Activated CD4-positive, alpha-beta T cell treated with anti-CD3 and anti-CD28 coated beads, Interleukin-2, amount 50 U/mL, for 48 hours (primary cell): ENCODE data around the gene IP6K3.

ENCODE experiments used
- DNase-seq, 2 experiments: peaks; one replicate each; pipeline ENCODE4 v3.0.0-alpha.2; 2020

The IP6K3 gene

DNA sequence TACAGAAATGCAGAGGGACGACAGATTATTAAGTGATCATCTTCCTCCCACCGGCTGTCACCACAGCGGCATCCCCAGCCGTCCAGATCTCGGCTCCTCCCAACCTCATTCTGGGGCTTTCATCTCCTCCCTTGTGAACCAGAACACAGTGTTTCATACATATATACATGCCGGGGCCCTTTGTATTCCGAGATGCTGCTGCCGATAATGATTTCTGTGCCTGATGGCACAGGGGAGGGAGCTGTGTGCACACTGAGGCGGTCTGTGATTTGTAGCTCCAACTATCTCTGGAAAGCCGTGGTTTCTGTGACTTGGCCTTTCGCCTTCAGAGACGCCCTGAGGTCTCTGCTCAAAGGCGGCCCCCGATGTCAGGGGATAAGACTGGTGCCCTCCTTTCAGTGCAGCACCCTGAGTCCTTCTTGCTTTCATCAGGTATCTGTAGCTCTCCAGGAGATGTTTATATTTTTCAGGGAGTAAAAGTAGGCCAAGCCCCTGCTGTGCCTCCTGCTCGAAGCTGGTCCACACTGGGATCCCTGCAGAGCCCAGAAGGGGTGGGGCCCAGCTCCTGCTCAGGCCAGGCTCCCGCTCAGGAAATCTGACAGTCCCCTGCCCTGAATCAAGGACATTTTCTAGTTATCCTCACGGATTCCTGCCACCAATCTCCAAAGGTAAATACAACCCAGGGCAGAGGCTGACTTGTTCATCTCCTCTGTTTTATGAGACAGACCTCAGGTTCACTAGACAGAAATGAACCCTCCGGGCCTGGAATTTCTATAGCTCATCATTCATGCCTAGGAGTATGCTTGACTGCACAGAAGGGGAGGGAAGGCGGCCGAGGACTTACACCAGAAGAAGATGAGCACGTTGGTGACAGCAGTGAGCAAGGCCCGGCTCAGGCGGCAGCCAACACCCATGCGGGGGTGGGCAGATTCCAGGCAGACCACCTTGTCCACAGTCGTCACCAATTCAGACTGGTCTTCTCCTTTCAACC lies 31.0 kb upstream of the IP6K3 start:
- DNase-seq = no peak

DNA sequence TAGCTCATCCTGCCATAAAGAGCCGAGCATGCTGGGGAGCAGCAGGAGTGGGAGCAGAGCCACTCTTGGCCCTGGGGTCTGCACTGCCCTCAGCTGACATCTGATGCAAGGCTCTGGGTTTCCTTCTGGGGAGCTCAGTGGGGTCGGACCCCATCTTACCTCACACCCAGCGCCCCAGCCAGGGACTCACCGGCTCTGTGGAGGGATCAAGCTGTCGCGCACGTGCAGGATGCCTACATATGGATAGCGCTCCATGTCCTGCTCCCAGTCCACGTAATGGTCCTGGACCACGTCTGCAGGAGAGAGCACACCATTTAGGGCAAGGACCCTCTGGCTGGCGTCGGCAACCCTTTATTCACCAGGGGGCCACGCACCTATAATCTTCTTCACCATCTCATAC lies 30.1 kb upstream of the IP6K3 start:
- DNase-seq = no peak

DNA sequence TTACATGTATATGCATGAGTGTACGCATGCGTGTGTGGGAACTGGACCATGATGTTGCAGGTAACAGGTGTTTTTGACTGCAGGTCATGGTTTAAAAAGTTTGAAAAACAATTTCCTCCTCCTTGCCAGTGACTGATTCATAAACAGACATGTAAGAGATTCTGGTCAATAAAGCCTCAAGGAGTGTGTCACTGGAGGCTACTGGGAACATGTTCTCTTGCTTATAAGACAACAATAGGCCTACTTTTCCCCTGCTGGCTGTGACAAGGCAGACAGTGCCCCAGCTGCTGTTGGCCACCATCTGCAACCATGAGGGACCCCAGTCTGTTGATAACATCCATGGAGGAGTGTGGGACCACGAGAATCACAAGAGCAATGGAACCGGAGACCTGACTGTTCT lies 29.5 kb upstream of the IP6K3 start:
- DNase-seq = no peak

DNA sequence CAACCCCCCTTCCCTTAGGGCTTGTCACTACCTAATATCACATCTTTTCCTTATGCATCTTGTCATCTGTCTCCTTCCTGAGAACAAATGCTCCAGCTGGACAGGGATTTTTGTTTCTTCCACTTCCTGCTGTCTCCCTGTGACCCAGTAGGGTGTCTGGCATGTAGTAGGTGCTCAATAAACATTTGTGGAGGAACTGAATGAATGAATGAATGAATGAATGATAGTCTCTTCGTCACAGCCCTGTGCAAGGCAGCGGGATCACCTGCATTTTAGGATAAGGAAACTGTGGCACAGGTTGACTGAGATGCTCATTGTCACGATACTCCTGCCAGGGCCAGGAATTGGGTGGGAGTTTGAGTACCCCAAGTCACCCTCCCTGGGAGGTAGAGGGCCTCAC lies 28.1 kb upstream of the IP6K3 start:
- no peak for DNase-seq

DNA sequence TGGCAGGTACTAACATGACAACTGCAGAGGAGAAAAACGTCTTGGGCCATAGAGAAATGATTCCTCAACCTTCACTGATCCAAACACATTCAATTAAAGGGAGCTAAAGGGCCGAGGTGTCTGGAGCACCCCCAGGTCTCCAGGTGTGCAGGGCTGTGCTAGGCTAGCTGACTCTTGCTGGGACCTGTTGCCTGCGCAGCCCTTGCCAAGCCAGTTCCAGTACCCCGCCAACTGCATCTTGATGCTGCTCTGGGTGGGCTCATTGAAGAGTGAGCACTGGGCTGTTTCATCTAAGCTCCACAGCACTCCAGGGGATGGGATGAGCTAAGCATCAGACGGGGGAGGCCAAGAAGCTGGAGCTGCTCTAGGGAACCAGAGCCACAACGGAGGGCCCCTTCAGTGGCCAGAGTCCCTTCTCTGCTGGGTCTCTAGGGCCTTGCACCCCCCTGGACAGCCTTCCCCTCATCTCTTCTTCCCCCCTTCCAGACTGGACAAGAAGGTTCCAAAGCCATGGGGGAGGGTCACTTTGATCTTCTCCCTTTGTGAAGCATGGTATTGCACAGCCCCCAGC lies 26.3 kb upstream of the IP6K3 start:
- DNase-seq = no peak

DNA sequence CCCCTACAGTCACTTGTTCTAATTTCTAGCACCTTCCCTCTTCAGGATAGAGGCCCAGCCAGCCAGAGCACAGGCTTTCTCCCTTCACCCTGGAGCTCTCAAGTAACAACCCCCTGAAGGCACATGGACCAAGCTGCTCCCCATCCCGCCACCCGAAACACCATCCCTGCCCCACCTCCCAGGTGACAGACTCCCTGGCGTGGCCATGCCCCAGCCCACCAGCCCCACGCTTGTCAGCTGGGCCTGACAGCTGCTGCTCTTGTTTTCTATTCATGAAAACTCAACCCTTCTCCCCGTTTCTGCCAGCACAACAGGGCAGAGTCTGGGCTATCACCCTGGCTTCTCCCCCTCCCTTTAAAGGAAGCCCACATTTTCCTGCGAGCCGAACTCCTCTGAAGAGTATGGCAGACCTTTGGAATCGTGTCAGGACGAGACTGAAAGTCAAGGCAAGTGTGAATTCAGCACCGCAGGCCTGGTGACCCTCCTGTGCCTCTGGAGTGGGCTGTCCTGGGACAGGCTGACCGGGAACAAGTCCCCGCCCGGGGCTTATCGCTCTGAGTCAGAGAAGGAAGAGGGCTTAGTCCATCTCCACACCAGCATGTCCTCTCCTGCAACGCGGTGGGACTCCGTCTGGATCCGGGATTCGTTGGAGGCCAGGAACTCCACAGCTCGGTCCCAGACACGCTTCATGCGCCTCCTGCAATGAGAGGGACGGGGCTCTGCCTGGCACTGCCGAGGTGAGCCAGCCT lies 25.6 kb upstream of the IP6K3 start:
- no peak for DNase-seq

DNA sequence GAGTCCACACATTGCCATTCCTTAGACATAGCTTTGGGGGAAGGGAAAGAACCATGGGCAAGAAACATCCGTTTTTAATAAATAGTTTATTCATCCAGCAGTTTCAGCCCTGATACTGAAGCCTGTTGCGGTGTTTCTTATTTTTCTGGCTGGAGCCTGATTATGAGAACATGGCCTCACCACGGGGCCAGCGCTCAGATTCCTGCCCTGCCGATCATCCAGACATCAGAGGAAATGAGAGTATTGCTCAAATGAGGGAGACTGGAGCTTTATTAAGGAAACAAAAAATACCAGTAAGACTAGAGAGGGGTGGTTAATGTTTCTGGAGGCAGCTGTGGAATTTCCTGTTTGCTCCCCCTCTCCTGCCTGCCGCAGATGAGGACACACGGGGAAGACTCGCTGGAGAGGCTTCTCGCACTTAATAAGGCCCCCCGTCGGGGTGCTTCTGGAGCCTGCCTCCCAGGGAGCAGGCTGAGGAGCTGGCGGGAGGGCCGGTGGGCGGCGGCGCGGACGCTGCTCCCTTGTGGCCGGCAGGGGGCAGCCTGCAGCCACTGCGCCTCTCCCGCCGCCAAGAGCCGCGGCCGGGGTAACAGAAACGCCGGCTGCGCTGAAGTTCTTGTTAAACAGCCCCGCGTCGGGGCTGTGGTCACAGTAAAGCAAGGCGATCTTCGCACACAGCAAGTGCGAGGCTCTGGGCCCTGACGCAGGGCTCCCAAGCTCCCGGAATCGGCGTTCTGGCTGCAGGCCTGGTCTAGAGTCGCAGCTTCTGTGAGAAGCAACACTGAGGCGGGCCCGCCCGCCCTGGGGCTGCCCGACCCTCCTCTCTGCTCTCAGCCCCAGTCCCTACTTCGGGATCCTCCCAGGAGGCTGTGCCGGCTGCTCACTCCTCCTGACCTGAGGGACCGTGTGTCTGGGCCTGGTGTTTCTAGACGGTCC lies 24.7 kb upstream of the IP6K3 start:
- DNase-seq = peak; percentile 55 to 62

DNA sequence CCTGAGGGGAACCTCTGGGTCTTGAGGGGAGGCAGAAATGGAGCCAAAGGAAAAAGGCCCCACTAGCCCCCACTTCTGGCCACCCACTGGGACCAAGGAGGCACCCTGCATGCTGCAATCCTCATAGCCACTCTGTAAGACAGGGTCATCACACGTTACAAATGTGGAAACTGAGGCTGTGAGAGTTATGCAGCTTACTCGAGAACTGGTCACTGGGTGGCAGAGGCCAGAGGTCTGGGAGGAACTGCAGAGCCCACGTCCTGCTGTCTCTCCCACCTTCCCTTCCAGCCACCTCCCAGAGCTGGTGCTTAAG lies 24.1 kb upstream of the IP6K3 start:
- DNase-seq = no peak

DNA sequence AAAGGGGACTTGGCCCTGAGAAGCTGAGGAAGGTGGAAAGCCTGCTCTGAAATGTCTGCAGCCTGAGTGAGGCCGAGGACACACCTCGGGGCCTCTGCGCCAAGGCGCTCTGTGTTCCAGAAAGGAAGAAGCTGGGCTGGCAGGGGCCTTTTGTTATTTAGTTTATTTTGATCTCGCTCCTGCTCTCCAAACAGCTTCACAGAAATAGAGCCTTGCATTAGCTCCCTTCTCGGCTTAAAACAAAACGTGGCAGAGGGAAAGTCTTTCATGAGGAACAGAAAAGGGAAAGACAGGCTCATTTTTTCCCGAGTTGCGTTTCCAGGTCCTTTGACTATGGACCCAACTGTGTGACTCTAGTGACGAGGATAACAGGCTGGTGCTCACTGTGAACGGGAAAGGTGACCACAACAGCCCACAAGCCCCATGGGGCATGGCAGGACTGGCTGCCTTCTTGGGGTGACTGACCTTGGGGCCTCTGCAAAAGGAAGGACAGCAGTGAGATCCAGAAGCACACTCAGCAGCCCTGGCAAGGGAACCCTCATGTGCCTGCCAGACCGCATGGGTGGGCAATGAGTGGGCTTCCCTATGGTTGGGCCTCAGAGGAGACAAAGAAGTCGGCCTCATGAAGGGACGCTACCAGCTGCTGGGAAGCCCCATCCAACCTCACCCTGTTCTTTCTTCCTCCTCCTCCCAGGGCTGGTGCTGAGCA lies 23.6 kb upstream of the IP6K3 start:
- no peak for DNase-seq

DNA sequence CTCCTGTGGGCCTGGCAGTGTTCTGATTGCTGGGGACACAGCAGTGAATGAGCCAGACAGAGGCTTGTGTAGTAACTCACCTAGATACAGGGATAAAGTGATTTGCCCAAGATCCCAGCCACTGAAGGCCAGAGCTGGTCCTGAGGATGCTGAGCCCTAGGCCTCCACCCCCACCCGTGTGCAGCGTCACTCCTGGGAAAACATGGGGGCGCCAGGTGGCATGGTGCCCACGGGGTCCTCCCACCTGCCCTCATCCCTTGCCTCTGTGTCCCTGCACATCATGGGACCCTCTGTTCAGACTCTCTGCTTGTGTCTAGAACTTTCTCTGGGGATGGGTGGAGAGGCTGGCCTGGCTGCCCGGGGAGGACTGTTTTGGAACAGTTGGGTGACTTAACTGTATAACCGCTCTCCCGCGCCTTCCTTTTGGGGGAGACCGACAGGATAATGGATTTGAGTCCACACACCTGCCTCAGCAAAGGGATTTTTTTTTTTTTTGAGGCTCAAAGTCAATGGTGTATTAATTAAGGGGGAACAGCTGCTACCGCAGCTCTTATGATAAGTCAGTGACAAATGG lies 22.6 kb upstream of the IP6K3 start:
- DNase-seq = no peak

DNA sequence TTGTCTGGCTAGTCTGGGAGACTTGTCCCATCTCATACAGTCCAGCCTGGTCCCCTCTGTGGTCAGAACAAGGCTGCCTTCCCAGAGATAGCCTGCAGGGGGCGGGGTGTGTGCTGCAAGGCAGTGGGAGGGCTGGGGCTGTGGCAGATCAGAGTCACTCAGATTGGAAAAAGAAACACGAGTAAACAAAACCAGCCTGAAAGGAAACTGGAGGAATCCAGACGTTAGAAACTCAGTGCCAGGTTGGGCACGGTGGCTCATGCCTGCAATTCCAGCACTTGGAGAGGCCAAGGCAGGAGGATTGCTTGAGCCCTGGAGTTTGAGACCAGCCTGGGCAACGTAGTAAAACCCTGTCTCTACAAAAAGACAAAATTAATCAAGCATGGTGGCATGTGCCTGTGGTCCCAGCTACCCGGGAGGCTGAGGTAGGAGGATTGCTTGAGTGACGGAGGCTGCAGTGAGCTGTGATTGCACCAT lies 22.0 kb upstream of the IP6K3 start:
- peak; percentile 85 to 86 for DNase-seq

DNA sequence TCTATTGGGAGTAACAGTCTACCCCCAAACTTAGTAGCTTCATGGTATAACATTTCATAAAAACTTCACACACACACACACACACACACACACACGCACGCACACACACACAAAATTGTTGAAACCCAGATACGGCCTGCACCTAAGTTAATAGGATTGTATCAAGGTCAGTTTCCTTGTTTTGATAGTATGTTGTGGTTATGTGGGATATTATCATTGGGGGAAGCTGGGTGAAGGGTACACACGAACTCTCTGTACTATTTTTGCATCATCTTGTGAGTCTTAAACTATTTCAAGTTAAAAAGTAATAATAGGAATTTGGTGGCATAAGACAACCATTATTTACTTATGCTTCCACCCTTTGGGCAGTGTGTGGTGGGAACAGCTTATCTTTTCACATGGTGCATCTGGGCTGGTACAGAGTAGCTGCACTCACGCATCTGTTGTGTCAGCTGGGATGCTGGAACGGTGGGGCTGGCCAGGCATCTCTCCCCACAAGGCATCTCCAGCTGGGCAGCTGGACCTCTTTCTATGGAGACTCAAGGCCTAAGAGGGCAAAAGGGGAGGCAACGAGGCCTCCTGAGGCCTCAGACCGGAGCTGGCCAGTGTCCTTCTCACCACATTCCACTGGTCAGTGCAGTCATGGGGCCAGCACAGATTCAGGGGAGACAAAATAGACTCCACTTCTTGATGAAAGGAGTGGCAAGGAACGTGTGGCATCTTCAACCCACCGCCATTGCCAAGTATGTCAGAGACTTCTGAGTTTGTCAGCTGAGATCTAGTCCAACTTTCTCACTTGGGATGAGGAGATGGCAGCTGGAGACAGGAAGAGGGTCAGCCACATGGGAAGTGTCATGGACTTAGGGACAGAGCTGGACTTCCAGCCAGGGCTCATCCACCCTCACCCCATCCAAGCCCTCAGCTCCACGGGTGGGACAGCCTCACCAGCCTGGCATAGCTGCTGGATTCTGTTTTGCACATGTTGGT lies 20.5 kb upstream of the IP6K3 start:
- no peak for DNase-seq

DNA sequence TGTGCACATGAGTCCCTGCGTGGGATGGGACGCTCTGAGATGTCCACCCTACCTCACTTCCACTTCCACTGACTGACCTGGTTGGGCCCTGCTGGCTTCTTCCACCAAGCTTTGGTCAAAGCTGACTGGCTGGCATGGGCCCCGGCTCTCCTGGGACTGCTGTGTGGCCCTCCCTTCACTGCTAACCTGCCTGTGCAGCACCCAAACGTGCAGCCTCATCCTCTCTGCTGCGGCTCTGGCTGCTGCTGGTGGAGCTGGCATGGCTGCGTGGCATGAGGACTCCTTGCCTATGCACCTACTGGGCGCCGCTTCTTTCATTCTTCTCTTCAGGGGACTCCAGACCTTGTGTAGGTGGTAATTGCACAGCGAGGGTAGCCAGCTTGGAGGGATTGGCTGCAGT lies 18.7 kb upstream of the IP6K3 start:
- DNase-seq = no peak

DNA sequence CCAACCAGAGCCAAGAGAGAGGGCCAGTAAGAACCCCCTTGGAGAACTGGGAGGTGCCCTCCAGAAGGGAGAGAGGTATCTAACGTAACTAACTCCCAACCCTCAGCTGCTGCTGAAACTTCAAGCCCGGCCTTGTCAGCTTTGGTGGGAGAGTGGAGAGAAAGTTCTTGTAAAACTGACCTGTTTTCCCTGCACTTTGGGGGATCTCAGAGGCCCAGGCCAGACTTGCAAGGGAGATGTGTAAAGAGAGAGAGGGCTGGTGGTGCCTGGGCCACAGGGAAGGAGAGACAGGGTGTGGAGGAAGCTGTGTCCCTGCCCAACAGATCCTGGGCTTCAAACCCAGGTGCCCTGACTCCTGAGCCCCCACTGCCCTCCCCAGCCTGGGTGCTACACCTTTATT lies 17.3 kb upstream of the IP6K3 start:
- no peak for DNase-seq

DNA sequence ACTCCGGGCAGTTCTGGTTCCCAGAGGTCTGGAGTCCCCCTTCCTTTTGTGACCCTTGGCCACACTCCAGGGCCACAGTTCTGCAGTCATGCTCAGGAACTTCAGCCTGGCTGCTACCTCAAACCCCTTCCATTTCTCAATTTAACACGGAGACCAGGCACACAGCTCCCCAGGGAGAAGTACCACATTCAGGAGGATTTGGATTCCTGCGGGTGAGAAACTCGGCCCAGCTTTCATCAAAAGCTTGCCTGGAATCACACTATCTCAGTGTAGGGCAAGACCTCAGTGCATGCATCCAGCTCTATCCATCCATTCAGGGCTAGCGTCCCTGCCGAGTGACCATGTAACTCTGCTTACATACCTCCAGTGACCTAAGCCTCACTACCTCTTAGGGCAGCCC lies 16.8 kb upstream of the IP6K3 start:
- DNase-seq = no peak

DNA sequence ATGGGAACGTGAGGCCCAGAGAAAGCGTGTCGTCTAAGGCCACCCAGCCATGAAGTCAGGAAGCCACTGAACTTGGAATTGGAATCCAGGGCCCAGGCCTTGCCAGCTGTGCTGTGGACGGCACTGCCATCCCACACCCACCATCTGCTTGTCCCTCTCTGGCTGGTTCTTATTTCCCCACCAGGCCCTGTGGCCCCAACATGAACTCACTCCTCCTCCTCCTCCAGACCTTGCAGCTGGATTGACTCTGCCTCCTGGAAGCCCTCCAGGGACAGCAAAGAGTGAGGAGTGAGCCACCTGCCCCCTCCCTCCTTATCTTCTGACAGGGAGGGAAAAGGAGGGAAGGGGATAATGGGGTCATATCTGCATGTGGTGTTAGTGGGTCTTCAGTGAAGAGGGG lies 16.0 kb upstream of the IP6K3 start:
- no peak for DNase-seq

DNA sequence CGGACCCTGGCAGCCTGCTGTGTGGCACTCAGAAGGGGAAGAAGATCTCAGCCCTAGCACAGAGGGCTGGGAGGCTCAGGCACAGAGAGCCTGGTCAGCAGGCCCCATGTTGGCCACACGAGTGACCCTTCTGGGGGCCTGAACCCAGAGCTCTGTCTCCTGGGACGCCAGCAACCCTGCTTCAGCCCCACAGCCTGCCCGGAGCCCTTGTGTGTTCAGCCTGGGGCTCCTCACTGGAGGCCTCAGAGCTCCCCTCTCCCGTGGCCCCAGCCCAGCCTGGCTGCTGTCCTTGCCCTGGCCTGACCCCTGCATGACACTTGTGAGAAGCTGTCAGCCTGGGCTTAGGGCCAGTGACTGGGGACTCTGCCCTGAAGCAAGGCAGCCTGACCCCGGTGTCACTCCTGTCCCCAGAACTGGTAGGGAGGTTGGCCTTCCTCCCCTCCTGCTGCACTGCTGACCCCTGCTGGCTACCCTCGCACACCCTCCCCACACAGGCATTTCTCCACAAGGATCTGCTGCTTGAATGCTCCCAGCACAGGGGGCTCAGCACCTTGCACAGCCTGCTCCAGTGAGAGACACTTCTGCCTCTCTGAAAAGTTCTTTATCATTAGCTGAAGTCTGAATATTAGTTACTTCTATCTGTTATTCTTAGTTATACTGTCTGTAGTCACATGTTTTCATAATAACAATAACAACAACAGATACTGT lies 15.4 kb upstream of the IP6K3 start:
- peak; percentile 51 to 61 for DNase-seq

DNA sequence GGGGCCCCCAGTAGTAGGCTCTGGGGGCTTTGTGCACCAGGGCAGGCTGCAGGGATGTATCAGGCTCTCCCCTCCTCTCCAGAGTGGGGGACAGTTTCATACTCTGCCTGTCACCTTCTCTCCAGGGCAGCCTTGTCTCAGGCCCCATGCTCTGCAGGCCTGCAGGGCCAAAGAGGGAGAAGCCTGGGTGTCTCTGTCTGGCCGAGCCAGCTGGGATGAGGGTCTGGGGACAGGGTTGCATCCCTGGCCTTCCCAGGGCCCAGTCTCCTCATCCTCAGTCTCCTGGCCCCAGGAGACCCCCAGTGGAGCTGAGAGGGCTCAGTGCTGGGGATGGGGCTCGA lies 14.8 kb upstream of the IP6K3 start:
- no peak for DNase-seq

DNA sequence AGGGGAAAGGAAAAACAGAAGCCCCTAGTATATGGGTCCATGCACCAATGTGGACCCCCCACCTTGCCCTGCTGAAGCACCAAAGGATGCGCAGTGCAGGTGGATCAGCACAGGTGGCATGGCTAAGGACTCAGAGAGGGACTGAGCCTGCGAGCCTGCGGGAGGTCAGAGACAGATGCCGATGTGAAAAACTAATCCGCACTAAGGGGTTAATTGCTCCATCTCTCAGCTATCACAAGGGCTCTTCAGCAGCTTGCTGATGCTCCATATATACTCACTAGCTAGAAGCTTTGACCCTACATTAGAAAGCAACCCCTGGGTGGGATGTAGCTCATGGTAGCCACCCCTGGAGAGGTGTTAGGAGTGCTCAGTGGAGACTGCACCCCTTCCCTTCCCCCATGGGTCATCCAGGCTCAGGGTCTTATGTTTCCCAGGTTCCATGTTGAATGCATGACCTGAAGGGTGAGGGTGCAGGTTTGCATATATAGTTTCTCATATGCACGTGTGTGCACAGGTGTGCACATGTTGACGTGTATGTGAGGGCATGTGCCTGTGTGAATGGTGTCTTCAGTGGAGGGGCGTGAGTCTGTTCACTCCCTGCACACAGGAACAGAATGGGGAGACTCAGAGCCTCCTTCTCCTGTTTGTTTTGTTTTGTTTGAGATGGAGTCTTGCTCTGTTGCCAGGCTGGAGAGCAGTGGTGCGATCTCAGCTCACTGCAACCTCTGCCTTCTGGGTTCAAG lies 13.4 kb upstream of the IP6K3 start:
- DNase-seq = no peak
